ENCODE data around the gene PRKAG3.

PRKAG3 gene

DNA sequence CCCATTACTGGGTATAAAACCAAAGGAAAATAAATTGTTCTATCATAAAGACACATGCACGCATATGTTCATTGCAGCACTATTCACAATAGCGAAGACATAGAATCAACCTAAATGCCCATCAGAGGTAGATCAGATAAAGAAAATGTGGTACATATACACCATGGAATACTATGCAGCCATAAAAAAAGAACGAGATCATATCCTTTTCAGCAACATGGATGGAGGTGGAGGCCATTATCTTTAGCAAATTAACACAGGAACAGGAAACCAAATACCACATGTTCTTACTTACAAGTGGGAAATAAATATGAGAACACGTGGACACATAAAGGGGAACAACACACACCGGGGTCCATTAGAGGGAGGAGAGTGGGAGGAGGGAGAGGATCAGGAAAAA, 12.7 kb upstream of the PRKAG3 start:
- in situ Hi-C loops (cut with MboI; ENCODE audit: low sequenced_read_pairs), result loop anchor here (10.0 kb wide), 1 partner anchor 120 kb away; no protein-coding TSS in a partner anchor

DNA sequence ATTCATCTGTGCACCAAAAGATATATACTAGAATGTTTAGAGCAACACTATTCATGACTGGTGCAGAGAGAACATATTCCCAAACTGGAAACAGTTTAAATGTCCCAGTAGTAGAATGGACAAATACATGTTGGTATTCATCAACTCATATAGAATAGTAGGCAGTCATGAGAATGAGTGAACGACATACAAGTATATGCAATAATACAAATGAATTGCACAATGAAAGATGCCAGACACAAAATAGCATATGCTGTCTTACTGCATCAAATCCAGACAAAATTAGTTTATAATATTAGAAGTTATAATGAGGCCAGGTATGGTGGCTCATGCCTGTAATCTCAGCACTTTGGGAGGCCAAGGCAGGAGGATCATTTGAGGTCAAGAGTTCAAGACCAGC, 8.3 kb upstream of the PRKAG3 start:
- in situ Hi-C loops (cut with MboI; ENCODE audit: low sequenced_read_pairs), result loop anchor here (10.0 kb wide), 1 partner anchor 115 kb away; no protein-coding TSS in a partner anchor

DNA sequence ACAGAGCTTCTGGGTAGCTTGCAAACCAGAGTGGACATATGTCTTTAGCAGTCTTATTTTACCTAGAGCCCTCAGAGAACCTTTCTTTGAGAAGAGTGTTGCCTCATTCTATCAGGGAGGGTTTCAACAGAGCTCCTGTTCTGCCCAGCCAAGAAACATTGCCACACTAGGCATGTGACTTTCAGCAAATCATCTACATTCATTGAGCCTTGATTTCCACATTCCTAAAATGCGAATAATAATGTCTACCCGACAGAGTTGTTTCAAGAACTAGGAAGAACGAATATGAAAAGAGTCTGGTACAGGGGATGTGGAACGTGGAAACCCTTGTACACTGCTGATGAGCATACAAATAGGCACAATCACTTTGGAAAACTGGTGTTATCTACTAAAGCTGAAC, 7.8 kb upstream of the PRKAG3 start:
- in situ Hi-C loops (cut with MboI; ENCODE audit: low sequenced_read_pairs), result no loop called here

DNA sequence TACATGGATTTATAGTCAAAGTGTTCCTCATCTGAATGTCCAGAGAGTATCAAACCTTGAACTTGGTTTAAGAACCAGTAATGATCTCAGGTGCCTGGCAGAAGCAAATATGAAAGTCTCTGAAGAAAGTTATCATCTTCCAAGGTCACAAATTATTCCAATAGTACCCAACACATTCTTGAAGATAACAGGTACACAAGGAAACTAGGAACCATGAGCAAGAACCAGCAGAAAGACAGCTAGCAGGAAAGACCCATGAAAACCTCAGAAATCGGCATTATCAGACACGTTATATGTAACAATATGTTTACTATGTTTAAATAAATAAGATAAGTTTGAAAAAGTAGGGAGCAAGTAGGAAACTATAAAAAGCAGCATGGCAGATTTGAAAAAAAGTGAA, 5.9 kb upstream of the PRKAG3 start:
- in situ Hi-C loops (cut with MboI; ENCODE audit: low sequenced_read_pairs), result no loop called here

DNA sequence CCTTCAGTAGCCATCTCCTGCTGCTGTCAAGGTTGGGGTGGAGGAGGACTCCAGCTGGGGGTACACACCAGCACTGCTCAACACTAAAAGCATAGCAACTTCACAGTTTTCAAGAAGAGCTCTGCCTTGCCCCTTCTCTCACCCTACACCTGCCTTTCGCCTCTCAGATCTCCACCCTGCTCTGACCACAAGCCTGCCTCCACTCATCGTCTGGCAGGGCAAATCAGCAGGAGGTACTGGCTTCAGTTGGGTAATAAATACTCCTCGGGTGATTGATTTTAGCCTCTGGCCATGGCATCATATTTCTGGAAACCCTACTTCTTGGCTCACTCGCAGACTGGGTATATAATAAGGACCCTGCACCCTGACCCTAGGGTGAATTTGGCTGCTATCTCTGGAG, 3.1 kb upstream of the PRKAG3 start:
- in situ Hi-C loops (cut with MboI; ENCODE audit: low sequenced_read_pairs), result no loop called here

DNA sequence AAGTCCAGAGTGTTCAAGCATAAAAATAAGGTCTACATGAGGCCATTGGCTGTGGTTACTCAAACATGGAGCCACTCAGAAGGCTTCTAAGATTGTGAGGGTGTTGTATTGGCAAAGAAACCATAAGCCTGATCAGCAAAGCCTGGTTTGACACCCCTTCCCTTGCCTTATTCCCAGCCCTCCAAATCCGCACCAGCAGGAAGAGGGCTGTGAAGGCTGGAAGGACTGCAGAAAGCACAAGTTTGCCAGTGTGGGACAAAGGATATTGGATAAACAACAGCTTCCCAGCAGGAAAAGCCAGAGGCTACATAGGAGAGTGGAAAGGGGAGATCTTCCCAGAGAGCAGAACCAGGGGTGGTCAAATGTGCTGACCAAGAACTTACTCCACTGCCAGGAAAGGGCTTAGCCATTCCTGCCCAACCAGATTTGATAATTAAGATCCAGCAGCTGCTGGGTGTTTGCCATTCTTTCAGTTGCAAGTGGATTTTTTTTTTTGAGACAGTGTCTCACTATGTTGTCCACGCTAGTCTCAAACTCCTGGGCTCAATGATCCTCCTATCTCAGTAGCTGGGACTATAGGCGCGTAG, 1.5 kb upstream of the PRKAG3 start:
- in situ Hi-C loops (cut with MboI; ENCODE audit: low sequenced_read_pairs), result no loop called here

DNA sequence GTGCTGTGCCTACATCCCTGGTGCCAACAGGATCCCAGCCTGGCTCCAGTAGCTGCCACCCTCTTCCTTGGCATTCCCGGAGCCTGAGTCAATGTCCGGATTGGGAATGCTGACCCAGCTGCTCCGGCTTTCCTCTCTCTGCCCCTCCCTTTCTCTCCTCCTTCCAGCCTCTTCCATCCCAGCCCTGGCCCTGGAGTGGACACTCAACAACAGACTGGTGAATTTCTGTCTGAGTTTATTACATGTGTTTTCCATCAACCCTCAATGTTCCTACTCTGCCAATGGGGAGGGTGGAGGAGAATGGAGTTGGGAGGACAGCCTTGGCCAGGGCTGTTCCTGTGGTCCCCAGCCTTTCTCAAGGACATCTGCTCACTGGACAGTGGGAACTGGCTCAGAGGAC, 917 bp upstream of the PRKAG3 start:
- in situ Hi-C loops (cut with MboI; ENCODE audit: low sequenced_read_pairs), result no loop called here

DNA sequence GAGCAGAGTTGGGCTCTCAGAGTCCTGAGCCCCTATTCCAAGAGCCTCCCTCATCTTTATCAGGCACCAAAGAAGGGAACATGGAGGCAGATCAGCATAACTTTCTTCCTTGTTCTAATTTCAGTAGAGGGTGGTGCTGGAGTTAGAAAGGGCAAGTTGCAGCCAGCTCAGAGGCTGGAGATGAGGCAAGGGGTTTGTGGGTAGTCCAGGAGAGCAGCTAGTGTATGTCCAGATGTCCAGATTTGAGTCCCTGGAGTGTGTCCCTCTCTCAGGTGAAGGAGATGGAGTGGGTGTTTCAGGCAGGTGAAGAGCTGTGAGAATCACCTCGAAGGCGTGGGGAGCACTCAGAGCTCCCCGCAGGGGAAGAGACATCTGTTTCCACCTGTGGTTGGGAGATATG, 478 bp upstream of the PRKAG3 start:
- in situ Hi-C loops (cut with MboI; ENCODE audit: low sequenced_read_pairs), result no loop called here

DNA sequence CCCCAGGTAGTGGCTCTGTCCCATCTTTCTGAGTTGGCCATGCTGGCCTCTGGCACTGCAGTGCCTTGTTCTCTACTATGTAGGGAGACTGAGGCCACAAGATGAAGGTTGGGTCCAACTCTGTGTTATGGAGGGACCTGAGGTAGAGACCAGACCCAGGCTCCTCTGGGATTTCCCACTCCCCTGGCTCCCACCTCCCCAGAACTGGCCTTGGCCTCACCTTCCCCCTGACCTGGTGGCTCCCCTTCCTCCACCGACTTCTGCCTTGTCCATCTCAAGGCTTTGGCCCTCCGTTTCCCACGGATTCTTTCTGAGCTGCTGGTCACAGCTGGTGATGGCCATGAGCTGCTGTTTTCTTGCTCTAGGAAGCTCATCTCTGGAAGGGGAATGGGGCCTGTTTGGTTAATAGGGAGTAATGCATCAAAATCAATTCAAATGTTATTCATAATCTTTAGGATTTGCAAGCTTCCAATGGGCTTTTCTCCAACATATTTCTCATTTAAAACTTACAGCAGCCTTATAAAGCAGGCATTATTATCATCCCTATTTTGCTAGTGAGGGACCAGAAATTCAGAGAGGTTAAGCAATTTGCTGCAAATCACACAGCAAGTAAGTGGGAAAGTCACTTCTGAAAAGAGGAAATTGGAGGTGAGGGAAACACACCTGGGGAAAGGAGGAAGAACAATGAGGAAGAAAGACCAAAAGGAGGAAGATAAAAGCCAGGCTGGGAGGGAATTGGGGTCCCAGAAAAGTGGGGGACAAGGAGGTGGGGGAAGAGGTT, 887 bp downstream of the PRKAG3 start:
- in situ Hi-C loops (cut with MboI; ENCODE audit: low sequenced_read_pairs), result no loop called here

DNA sequence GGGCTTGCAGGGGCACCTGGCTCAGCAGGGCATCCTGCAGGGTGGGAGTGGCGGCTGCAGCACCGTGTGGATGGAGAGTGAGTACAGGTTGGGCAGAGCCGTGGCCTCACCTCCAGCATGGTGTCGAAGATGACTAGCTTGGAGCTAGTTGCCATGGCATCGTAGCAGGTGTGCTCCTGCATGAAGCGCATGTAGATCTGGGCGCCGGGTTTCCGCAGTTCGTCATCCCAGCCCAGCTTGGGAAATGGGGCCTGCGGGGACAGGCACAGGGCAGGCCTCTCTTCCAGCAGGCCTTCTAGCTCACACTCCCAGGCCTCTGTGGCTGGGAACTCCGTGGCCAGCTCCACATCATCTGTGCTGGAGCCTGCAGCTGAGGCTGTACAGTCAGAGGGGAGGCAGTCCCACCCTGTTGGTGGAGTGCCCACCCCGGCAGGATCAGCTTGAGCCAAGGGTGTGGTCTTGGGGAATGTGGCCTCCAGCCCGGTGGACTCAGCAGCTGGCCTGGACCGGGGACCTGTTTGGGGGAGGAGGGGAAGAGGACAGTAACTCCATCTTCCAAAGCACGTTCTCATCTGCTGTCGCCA, 1.6 kb downstream of the PRKAG3 start:
- in situ Hi-C loops (cut with MboI; ENCODE audit: low sequenced_read_pairs), result no loop called here

DNA sequence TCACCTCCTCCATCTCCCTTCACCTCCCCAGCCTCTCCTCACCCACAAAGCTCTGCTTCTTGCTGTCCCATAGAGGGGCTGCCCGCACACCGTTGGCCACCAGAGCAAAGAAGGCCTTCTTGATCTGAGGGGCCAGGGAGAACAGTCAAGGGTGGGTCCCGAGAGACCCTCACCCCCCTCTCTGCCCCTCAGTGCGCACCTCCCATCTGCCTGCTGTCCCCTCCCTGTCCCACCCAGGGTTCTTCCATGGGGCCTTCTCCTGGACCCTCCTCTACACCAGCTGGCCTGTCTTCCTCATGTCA, 3.2 kb downstream of the PRKAG3 start:
- in situ Hi-C loops (cut with MboI; ENCODE audit: low sequenced_read_pairs), result no loop called here

DNA sequence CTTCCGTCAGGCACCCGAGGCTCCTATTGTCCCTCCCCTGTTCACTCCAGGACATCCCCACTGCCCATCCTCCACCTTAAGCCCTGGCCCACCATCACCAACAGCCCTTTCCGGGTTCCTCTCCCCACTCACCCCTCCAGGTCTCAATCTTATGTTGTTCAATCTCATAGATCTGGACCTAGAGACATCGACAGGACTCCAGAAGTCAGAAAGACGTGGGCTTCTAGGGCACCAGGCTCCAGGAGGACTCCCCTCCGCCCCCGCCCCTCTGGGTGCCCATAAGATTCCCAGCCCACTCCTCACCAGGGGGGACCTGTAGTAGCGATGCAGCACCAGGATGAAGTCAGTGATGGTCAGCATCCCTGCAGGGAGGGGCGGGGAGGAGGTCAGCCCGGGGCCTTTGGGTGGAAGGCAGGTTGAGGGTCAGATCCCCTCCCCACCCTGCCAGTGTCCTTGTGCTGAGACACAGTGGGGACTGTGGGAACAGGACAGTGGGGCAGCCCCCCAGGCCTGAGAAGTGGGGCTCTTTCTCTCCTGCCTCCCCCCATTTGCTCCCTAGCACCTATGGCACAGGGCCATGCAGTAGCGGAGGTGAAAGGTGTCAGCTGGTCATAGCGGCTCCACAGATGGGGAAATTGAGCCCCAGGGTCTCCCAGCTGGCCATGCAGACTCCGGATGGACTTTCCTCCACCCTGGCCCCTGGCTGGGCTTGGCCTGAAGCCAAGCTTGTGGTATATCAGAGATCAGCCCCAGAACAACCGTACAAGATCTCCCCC, 3.7 kb downstream of the PRKAG3 start:
- in situ Hi-C loops (cut with MboI; ENCODE audit: low sequenced_read_pairs), result no loop called here

DNA sequence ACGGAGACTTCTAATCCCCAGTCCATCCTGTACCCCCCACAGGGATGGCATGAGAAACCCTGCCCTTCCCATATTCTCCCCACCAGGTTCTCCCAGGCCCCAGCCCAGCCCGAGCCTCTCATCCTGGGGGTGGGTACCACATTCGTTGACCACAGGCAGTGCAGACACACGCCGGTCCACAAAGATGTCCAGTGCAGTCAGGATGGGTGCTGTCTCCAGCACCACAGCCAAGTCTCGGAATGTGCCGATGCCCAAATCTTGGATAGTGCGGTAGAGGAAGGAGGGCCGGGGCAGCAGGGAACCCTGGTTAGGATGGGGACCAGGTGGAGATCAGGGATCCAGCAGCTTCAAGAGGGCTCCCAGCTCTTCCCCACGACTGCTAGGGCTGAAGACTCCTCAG, 4.8 kb downstream of the PRKAG3 start:
- in situ Hi-C loops (cut with MboI; ENCODE audit: low sequenced_read_pairs), result no loop called here

DNA sequence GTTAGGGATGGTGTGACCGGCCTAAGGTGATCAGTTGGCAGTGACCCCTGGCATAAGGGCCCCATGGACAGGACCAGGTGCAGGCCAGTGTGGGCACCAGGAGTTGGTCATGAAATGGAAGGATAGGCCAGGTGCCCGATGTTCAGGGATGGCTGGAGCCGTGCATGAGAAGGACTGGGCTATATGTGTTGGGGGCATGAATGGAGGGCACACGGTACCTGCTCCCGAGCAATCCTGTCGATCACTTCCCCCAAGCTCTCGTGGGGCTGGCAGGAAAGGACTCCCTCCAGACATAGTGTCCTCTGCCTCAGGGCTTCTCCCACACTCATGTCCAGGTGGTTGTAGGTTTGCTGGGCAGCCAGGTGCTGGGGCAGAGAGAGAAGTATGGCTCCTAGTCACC, 7.6 kb downstream of the PRKAG3 start:
- in situ Hi-C loops (cut with MboI; ENCODE audit: low sequenced_read_pairs), result no loop called here

DNA sequence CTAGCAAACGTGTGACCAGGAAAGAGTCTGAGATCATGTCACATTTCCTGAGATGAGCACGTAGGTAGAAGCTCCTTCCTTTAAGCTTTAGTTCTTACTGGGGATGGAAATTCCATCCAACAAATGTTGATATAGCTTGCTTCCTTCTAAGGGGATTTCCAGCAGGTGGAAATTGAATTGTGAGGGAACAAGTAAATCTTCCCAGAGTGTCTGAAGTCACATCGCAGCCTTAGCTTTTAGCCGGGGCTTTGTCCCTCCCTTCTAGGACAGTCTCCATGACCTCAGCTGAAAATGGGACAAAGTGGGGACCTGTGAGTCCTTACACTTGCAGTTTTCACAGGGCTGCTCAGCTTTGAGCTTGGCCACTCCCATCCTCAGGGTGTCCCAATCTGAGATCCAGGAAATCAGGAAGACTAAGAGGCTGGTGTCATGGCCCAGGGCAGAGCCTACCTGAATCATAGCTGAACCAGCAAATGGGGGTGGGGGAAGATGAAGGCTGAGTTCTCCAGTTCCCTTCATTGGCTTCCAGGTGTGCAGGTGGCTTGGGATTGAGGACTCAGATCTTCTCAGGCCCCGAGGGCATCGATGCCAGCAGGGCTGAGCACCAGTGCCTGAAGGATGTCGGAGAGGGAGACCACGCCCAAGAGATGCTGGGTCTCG, 8.3 kb downstream of the PRKAG3 start:
- in situ Hi-C loops (cut with MboI; ENCODE audit: low sequenced_read_pairs), result no loop called here

DNA sequence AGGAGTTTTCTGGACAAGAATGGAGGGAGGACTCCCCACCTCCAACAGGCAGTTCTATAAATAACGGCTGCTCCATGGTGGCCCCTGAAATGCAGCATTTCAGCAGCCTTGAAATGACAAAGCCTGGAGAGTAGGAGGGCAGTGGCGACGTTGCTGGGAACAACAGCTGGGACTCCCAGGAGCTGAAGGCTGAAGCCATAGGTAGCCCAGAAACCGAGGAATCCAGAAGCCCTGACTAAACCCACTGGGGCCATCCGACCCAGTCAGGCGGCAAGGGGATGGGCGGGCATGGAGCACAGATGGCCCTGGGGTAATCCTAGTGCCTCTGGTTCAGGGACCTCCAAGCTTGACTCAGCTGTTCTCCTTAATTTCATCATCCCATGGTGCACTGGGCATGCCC, 9.0 kb downstream of the PRKAG3 start:
- in situ Hi-C loops (cut with MboI; ENCODE audit: low sequenced_read_pairs), result no loop called here

DNA sequence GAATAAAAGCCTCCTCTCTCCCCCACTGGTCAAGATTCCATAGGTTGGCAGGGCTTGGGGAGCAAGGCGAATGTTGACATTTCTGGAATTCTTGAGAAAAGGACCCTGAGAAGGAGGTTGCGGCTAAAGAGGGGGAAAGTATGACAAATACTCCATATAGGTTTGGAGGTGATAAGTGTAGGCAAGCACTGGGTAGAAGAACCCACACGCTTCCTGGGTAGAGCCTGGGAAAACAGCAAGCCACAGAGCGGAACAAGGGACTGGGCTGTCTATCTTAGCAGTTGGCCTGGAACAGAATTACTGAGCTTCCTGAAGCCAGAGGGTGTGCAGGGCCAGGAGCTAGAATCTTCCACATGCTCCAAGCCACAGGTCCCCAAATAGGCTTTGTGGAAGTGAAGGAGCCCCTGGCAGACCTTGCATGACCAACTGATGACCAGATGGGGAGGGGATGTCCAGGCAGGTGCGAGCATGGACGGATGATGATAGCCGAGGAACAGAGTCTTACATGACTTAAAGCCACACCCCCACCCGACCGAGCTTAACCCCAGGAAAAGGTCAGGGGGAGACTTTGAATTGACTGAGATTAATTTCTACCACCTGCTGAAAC, 9.9 kb downstream of the PRKAG3 start:
- in situ Hi-C loops (cut with MboI; ENCODE audit: low sequenced_read_pairs), result no loop called here

DNA sequence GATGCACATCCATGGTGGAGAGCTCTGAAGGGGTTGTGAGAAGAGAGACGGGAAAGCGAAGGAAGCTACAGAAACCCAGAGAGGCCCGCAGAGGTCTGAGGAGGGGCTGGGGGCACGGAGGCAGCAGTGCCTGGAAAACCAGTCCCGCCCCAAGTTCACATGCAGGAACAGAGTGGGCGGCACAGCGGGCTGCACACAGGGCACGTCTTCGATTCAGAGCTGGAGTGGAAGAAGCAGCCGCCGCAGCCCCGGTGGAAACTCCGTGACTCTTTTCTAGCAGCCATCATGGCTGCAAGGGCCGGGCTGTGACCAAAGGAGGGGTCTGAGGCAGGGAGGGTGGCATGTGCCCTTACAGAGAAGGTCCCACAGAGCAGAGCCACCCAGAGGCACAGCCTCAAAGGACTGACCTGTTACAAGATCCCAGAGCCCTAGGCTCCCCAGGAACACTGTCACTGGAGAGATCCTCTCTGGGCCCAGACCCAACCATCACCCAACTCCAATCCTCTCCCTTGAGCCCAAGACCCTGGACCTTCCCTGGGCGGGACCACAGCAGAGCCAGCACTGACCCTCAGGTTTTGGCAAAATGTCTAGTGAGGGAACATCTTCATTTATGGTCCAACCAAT, 10.7 kb downstream of the PRKAG3 start:
- in situ Hi-C loops (cut with MboI; ENCODE audit: low sequenced_read_pairs), result no loop called here

DNA sequence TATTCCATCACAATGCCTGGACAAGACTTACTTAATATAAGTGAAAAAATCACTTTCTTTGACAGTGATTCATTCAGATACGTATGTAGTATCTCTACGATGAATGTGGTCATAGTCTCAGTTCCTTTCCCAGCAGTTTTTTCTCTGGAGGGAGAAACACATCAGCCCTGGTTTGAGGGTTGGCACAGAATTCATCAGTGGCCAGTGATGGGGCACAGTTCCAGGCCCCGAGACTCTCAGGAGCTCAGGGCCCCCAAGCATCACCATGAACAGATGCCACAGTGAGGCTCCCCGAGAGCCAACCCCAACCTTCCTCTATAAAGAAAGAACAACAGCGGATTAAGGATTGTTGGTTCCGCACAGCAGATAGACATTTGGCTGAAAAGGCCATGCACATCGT, 12.5 kb downstream of the PRKAG3 start:
- in situ Hi-C loops (cut with MboI; ENCODE audit: low sequenced_read_pairs), result no loop called here

DNA sequence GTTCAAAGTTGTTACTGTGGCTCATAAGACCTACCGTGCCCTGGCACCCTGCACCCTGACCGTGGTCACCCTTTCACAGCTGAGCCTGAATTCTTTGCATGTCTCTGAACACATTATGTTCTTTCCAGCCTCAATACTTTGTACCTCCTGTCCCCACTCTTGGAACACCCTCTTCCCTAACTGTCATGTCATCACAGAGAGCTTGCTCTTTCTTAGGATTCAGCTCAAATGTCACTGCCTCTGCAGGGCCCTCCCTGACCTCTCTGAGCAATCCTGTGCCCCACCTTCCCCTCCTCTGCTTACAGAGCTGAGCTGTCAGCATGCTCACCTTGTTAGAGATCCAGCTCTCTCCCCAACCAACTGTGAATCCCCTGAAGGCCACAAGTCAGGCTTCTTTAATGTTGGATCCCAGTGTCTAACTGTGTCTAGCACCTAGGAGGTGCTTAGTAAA, 15.0 kb downstream of the PRKAG3 start:
- in situ Hi-C loops (cut with MboI; ENCODE audit: low sequenced_read_pairs), result no loop called here

Measured in HL-60/S4 treated with phorbol 12-myristate 13-acetate at 8.2 ng/mL for 4 days and 3 days (cell line).